H9 (cell line): ENCODE data around the gene ZBTB44. TPM values are rescaled to one million over a fixed set of nuclear protein-coding genes. Genes with fewer than 3 reads are reported as not detected.
A peak's percentile ranks its signal among the peaks of the same experiment; 100 is the strongest.

ENCODE experiments used
- DNase-seq: peaks from one replicate; pipeline ENCODE4 v3.0.0-alpha.2; 2017
- H2AFZ ChIP-seq: one replicate; pipeline ENCODE4 v1.6.1; 2013; ENCODE audit warnings: mild to moderate bottlenecking, low read length, control low read depth, moderate library complexity
- H2AK5ac ChIP-seq: 2 replicates; pipeline ENCODE4 v1.6.1; 2013; ENCODE audit warnings: low read length, control low read depth, mixed read lengths; ENCODE audit not compliant: insufficient read length
- H2BK120ac ChIP-seq: one replicate; pipeline ENCODE4 v1.6.1; 2013; ENCODE audit warnings: low read depth, mild to moderate bottlenecking, low read length, control low read depth, inconsistent platforms; ENCODE audit not compliant: poor library complexity, severe bottlenecking
- H2BK12ac ChIP-seq: 2 replicates; pipeline ENCODE4 v1.6.1; 2013; ENCODE audit warnings: low read length, control low read depth, mixed read lengths, low read depth; ENCODE audit not compliant: insufficient read length
- H2BK15ac ChIP-seq: 2 replicates; pipeline ENCODE4 v1.6.1; 2013; ENCODE audit warnings: low read depth, low read length, control low read depth
- H2BK20ac ChIP-seq: one replicate; pipeline ENCODE4 v1.6.1; 2013; ENCODE audit warnings: low read depth, mild to moderate bottlenecking, low read length, control low read depth, inconsistent platforms; ENCODE audit not compliant: poor library complexity, severe bottlenecking
- H2BK5ac ChIP-seq: 2 replicates; pipeline ENCODE4 v1.6.1; 2013; ENCODE audit warnings: low read length, control low read depth, mixed read lengths; ENCODE audit not compliant: insufficient read length
- H3K14ac ChIP-seq: 2 replicates; pipeline ENCODE4 v1.6.1; 2013; ENCODE audit warnings: low read length, control low read depth; ENCODE audit not compliant: insufficient read depth
- H3K18ac ChIP-seq: 2 replicates; pipeline ENCODE4 v1.6.1; 2013; ENCODE audit warnings: low read depth, mild to moderate bottlenecking, mixed read lengths, low read length, control low read depth; ENCODE audit not compliant: insufficient read length
- H3K23ac ChIP-seq: 2 replicates; pipeline ENCODE4 v1.6.1; 2013; ENCODE audit warnings: low read length, control low read depth, mixed read lengths, low read depth; ENCODE audit not compliant: insufficient read length
- H3K23me2 ChIP-seq: 2 replicates; pipeline ENCODE4 v1.6.1; 2013; ENCODE audit warnings: low read depth, mild to moderate bottlenecking, mixed read lengths, low read length, control low read depth; ENCODE audit not compliant: insufficient read length, poor library complexity, severe bottlenecking
- H3K27ac ChIP-seq: 2 replicates; pipeline ENCODE4 v1.5.1; 2013; ENCODE audit warnings: low read length, control low read depth, mixed read lengths, low read depth; ENCODE audit not compliant: insufficient read length
- H3K27me3 ChIP-seq: 2 replicates; pipeline ENCODE4 v1.6.1; 2013; ENCODE audit warnings: low read length, control low read depth, inconsistent platforms; ENCODE audit not compliant: insufficient read depth
- H3K4ac ChIP-seq: 2 replicates; pipeline ENCODE4 v1.6.1; 2013; ENCODE audit warnings: low read depth, mild to moderate bottlenecking, control low read depth, inconsistent platforms, low read length, moderate library complexity
- H3K4me1 ChIP-seq: 2 replicates; pipeline ENCODE4 v1.6.1; 2013; ENCODE audit warnings: low read length, control low read depth, inconsistent platforms; ENCODE audit not compliant: insufficient read depth
- H3K4me2 ChIP-seq: 2 replicates; pipeline ENCODE4 v1.6.1; 2013; ENCODE audit warnings: low read length, control low read depth, mixed read lengths; ENCODE audit not compliant: insufficient read length, insufficient read depth
- H3K56ac ChIP-seq: 2 replicates; pipeline ENCODE4 v1.6.1; 2013; ENCODE audit warnings: low read depth, mild to moderate bottlenecking, mixed read lengths, low read length, control low read depth; ENCODE audit not compliant: insufficient read length
- H3K79me1 ChIP-seq: 2 replicates; pipeline ENCODE4 v1.6.1; 2013; ENCODE audit warnings: low read depth, mild to moderate bottlenecking, moderate library complexity, low read length, control low read depth, inconsistent platforms; ENCODE audit not compliant: insufficient read depth, poor library complexity, severe bottlenecking
- H3K79me2 ChIP-seq: 2 replicates; pipeline ENCODE4 v1.6.1; 2013; ENCODE audit warnings: low read length, control low read depth, inconsistent platforms; ENCODE audit not compliant: insufficient read depth
- H3K9ac ChIP-seq: 2 replicates; pipeline ENCODE4 v1.6.1; 2013; ENCODE audit warnings: low read length, control low read depth, mixed read lengths; ENCODE audit not compliant: insufficient read length; ENCODE audit errors: extremely low read depth
- H3K9me3 ChIP-seq: one replicate; pipeline ENCODE4 v1.6.1; 2013; ENCODE audit warnings: low read depth, low read length, inconsistent platforms; ENCODE audit not compliant: control insufficient read depth
- H3T11ph ChIP-seq: one replicate; pipeline ENCODE4 v1.6.1; 2013; ENCODE audit warnings: mild to moderate bottlenecking, low read length, control low read depth, inconsistent platforms
- H4K20me1 ChIP-seq: one replicate; pipeline ENCODE4 v1.6.1; 2013; ENCODE audit not compliant: control insufficient read depth, insufficient read length, insufficient read depth
- H4K5ac ChIP-seq: 2 replicates; pipeline ENCODE4 v1.6.1; 2013; ENCODE audit warnings: low read depth, mild to moderate bottlenecking, mixed read lengths, low read length, control low read depth; ENCODE audit not compliant: insufficient read length
- H4K8ac ChIP-seq: replicated peaks from 2 replicates; pipeline ENCODE4 v1.6.1; 2013; ENCODE audit warnings: low read length, control low read depth, mixed read lengths, low read depth; ENCODE audit not compliant: insufficient read length
- H4K91ac ChIP-seq: 2 replicates; pipeline ENCODE4 v1.6.1; 2013; ENCODE audit warnings: low read depth, mild to moderate bottlenecking, moderate library complexity, mixed read lengths, low read length, control low read depth; ENCODE audit not compliant: insufficient read length
- H3K27ac Mint-ChIP-seq, 3 experiments: 2 replicates in 2 of 3; 3 replicates in 1 of 3; pipeline ENCODE4 v1.8.0; 2020 to 2021; ENCODE audit warnings: mixed read lengths in 3 of 3, mild to moderate bottlenecking in 1 of 3, moderate library complexity in 1 of 3
- H3K27me3 Mint-ChIP-seq: 2 replicates; pipeline ENCODE4 v1.8.0; 2021; ENCODE audit warnings: low read depth, mild to moderate bottlenecking, moderate library complexity, mixed read lengths
- H3K36me3 Mint-ChIP-seq, 3 experiments: 2 replicates in 2 of 3; 3 replicates in 1 of 3; pipeline ENCODE4 v1.8.0; 2020 to 2021; ENCODE audit warnings: low read depth in 3 of 3, mixed read lengths in 3 of 3; ENCODE audit not compliant: insufficient read depth in 1 of 3
- H3K4me1 Mint-ChIP-seq, 2 experiments: 2 replicates each; pipeline ENCODE4 v1.8.0; 2020; ENCODE audit warnings: mixed read lengths in 2 of 2
- H3K4me3 Mint-ChIP-seq, 2 experiments: 2 replicates in 1 of 2; 3 replicates in 1 of 2; pipeline ENCODE4 v1.8.0; 2020 to 2021; ENCODE audit warnings: mild to moderate bottlenecking in 2 of 2, mixed read lengths in 2 of 2, moderate library complexity in 1 of 2
- H3K9me3 Mint-ChIP-seq, 2 experiments: 2 replicates in 1 of 2; 3 replicates in 1 of 2; pipeline ENCODE4 v1.8.0; 2020; ENCODE audit warnings: mild to moderate bottlenecking in 2 of 2, mixed read lengths in 2 of 2, moderate library complexity in 1 of 2
- CTCF ChIP-seq: fragments of 200-600 bp; sonication (generic); conservative IDR thresholded peaks from 3 replicates; pipeline ENCODE4 v1.8.0; 2021; ENCODE audit warnings: antibody characterized with exemption, mild to moderate bottlenecking
- WGBS: extraction: QIAGEN DNeasy Blood & Tissue Kit; methylation state at CpG from one replicate; pipeline ENCODE4 v1.1.7; 2013; ENCODE audit warnings: missing lambda C conversion rate, low lambda C conversion rate, mixed read lengths; ENCODE audit not compliant: insufficient read length; ENCODE audit errors: extremely low coverage; 5-methylcytosine and 5-hydroxymethylcytosine counted together
- total RNA-seq: library from RNA; stranded (reverse); gene quantifications from 2 replicates; pipeline ENCODE4 v1.2.1, GENCODE V29; 2021

The ZBTB44 gene
- total RNA-seq, 1 experiment from 2014 or later: 67.7 TPM

- Mint-ChIP-seq H3K4me1 (peaks cover 43 to 48% of the 10 kb centered on the region in 2 experiments), H3K27ac (peak overlapping the region; percentile 90 to 97 (median 93); a peak in 6 of 7 replicates), H3K36me3 (peaks cover 12 to 14% (median 14%) of the 10 kb centered on the region in 3 experiments; a peak in 6 of 7 replicates), H3K4me3 (no peak overlapping the region; a peak in 1 of 5 replicates), H3K9me3 (peaks cover 0 to 2% of the 10 kb centered on the region in 2 experiments; a peak in 1 of 5 replicates), H3K27me3 (no peaks in the 10 kb centered on the region)
- Histone ChIP-seq H4K5ac (no peak overlapping the region), H3K4me1 (peaks cover 8% of the 10 kb centered on the region), H2BK12ac (no peak overlapping the region), H3K18ac (no peak overlapping the region), H3K23ac (no peak overlapping the region), H3K23me2 (no peaks in the 10 kb centered on the region), H3K4ac (no peak overlapping the region), H2AFZ (no peak overlapping the region), H3K14ac (no peak overlapping the region), H3K79me2 (peaks cover 8% of the 10 kb centered on the region; the same call in 1 of the 2 replicates), H2BK5ac (no peak overlapping the region), H3K9ac (no peak overlapping the region), H2BK20ac (no peak overlapping the region), H3K4me2 (no peak overlapping the region), H2BK15ac (no peak overlapping the region), H3T11ph (no peak overlapping the region), H3K9me3 (no peaks in the 10 kb centered on the region), H3K79me1 (peaks cover 4% of the 10 kb centered on the region), H4K8ac (no peak overlapping the region), H2BK120ac (no peak overlapping the region), H3K27me3 (no peaks in the 10 kb centered on the region), H4K20me1 (no peaks in the 10 kb centered on the region), H2AK5ac (no peak overlapping the region), H4K91ac (no peak overlapping the region), H3K56ac (no peak overlapping the region), H3K27ac (peak overlapping the region; percentile 15)
- DNase-seq: peak; percentile 49
- WGBS: no CpG with 5 or more reads among the region's 4 CpGs
- no peak for TF ChIP-seq CTCF
Observed at GRCh38 chr11:130295657-130296056, 19.1 kb downstream of the ZBTB44 start.
